GM18868 (cell line): ENCODE measurements around the gene MAP1LC3C.
"Not testable (repeated sequence)": the region's sequence is repeated elsewhere in the genome, so short reads cannot be mapped to it uniquely, and the experiment has no call there.

Experiments
- ATAC-seq: cut with Tn5 transposase; IDR thresholded peaks from one replicate; pipeline ENCODE4 v1.9.1; 2021; ENCODE audit warnings: mild to moderate bottlenecking, moderate library complexity; ENCODE audit not compliant: unreplicated experiment

MAP1LC3C gene

DNA sequence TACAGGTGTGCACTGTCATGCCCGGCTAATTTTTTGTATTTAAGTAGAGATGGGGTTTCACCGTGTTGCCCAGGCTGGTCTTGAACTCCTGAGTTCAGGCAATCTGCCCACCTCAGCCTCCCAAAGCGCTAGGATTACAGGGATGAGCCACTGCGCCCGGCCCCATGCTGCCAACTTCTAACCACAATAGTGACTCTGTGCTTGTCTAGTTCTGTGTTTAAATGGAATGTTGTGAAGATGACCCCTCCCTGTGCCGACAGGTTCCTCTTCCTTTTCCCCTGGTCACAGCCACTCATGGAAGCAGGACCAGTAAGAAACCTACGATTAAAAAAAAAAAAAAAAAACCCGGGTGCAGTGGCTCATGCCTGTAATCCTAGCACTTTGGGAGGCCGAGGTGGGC is 4.7 kb downstream of the MAP1LC3C start:
- ATAC-seq: no peak

DNA sequence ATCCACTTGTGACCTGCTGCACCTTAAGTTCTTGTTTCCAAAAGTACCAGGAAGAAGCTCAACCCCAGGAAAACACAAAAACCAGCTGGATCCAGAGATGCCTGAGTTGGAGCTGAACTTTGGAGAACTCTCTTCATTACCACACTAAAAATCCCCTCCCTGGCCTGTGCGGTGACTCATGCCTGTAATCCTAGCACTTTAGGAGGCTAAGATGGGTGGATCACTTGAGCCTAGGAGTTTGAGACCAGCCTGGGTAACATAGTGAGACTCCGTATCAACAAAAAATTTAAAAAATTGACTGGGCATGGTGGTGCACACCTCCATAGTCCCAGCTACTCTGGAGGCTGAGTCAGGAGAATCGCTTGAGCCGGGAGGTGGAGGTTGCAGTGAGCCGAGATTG is 6.2 kb downstream of the MAP1LC3C start:
- no peak for ATAC-seq

DNA sequence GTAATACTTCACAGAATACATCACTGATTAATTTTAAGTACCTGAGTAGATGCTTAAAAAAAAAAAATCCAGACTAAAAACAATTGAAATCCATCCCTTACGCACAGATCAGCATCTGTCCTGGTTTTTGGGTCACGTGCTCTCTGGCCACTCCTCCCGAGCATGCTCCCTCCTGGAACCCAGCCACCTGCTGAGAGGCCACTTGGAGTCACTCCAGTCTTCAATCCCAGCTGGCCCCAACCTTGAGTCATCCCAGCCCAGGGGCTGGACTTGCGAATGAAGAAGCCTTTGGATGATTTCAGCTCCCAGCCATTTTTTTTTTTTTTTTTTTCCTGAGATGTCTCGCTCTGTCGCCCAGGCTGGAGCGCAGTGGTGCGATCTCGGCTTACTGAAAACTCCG is 8.9 kb downstream of the MAP1LC3C start:
- no peak for ATAC-seq

DNA sequence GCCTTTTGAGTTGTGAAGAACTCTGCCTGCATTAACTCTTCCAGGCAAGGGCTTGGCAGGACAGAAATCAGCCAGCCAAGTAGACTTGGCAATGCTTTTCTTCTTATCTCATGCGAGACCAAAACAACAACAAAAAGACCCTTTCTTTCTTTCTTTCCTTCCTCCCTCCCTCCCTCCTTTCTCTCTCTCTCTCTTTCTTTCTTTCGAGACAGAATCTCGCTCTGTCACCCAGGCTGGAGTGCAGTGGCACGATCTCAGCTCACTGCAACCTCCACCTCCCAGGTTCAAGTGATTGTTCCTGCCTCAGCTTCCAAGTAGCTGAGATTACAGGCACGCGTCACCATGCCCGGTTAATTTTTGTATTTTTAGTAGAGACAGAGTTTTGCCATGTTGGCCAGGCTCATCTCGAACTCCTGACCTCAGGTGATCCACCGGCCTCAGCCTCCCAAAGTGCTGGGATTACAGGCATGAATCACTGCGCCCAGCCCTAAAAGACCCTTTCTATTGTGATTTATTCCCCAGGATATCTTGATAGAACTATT is 10.4 kb downstream of the MAP1LC3C start:
- not testable (repeated sequence) for ATAC-seq

DNA sequence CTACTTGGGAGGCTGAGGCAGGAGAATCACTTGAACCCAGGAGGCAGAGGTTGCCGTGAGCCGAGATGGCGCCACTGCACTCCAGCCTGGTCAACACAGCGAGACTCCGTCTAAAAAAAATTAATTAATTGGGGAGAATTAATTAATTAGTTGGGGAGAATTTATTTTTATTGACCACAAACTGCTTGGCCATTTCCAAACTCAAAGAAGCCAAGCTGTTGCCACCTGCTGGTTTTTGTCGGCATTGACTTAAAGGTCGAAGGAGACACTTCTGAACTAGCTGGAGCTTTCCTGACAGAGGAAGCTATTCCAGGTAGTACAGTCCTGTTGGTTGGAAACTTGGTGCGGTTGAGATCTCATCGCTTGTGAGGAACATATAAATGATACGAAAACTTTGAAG is 13.1 kb downstream of the MAP1LC3C start:
- peak; percentile 69 for ATAC-seq

DNA sequence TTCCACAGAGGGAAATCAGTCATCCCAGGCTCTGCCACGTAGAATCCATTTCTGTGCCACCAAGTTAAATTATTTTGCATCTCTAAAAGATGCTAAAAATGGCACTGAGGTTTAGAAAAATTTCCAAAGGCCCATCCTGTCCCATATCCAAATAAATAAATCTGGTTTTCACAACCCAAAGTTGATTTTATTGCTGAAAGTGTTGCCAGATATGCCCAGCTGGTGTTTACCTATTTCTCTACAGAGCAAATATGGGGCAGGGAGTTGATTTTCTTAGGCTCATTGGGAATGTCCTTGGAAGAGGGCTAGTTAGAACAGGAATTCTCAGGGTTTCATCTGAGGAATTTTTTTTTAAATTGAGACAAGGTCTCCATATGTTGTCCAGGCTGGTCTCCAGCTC is 19.0 kb downstream of the MAP1LC3C start:
- no peak for ATAC-seq

DNA sequence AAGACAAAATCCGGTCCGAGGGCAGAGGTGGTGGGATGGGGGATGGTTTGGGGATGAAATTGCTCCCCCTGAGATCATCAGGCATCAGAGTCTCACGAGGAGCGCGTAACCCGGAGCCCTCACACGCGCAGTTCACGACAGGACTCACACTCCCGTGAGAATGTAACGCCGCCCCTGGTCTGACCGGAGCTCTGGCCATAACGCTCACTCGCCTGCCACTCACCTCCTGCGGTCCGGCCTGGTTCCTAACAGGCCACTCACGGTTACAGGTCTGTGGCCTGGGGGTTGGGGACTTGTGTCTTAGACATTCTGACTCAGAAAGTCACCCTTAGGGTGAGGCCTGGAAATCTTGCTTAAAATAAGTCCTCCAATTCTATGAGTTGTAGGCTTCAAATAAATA is 19.8 kb downstream of the MAP1LC3C start:
- no peak for ATAC-seq

DNA sequence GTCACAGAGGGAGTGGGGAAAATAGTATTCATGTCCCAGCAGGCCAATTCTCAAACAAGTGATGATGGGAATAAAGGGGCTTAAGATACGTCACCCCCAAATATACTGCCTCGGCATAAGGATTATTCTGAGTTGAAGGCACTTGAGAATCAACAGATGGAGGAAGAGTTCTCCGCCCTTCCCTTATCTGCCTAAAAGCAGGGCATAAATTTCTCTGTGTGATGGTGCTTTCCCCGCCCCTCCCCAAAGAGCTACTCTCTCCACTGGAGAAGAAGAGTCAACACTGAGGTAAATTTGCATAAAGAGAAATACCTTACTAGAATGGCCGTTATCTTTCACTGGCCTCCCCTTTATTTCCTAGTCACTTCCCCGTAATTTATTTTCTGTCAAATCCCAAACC is 22.7 kb downstream of the MAP1LC3C start:
- no peak for ATAC-seq

DNA sequence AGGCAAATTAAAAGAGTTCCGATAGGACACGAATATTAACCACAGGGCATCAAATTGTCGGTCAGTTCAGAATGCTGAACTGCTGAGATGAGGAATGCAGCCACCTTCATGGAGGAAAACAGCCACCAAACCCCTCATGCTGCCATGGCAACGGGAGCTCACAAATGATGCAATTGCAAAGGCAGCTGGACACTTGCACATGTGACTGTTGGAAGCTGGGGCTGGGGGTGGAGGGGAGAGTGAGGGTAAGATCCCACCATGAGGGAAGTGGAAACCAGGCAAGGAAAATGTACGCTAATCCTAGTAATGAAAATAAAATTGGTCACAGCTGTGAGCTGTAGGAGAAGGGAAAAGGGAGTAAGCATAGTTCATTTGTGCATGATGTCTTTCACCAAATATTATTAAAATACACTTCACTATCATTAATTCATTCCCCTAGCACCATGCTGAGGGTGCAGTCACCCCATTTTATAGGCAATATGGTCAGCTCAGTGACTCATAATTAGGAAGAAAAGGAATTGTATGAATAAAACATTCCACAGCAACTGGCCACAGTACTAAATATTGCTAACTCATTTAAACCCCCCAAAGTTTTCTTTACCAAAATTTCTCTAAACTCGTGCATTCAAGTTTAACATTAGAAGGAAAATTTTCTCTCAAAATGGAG is 26.1 kb downstream of the MAP1LC3C start:
- ATAC-seq: no peak

DNA sequence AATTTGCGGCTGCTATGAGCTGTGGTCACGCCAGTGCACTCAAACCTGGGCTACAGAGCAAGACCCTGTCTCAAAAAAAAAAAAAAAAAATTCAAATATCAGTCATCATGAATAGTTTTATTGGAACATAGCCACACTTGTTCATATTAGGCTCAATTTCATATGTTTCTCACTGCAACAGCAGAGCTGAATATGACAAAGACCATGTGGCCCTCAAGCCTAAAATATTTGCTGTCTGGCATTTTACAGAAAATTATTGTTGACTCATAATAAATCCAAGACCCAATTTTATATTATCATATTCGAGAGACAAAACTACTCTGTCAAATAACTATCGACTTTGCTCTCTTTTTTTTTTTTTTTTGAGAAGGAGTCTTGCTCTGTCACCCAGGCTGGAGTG is 30.3 kb downstream of the MAP1LC3C start:
- no peak for ATAC-seq

DNA sequence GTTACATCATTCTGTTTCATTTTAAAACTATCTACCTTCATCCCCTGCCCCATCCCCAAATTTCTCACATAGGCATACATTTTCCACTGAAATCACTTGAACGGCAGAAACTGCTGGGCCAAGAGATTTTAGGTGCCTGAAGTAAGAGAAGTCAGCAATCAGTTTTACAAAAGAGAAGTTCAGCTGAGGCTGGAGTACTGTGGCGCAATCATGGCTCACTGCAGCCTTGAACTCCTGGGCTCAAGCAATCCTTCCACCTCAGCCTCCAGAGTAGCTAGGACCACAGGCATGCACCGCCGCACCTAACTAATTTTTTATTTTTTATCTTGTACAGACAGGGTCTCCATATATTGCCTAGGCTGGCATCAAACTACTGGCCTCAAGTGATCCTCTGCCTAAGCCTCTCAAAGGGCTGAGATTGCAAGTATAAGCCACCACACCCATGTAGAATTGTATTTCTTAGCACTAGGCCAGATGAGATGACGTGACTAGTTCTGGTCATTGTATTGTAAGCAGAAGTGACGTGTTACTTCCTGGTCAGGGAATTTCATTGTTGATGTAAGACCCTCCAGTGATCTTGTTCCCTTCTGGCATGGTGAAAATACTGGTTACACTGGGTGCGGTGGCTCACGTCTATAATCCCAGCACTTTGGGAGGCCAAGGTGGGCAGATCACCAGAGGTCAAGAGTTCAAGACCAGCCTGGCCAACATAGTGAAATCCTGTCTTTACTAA is 34.2 kb downstream of the MAP1LC3C start:
- no peak for ATAC-seq

DNA sequence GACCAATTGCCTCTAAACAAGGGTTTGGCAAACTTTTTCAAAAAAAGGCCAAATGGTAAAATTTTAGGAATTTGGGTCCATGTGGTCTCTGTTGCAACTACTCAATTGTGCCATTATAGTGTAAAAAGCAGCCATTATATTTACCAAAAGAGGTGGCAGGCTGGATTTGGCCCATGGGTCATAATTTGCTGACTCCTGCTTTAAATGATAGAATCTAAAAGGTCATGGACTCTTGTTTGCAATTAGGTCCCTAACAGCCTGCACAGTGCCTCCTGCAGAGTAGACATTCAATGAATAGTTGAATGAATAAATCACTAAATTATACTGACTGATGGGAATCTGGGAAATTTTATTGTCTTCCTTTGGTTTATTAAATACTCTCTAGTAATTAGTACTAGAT is 35.2 kb downstream of the MAP1LC3C start:
- no peak for ATAC-seq

DNA sequence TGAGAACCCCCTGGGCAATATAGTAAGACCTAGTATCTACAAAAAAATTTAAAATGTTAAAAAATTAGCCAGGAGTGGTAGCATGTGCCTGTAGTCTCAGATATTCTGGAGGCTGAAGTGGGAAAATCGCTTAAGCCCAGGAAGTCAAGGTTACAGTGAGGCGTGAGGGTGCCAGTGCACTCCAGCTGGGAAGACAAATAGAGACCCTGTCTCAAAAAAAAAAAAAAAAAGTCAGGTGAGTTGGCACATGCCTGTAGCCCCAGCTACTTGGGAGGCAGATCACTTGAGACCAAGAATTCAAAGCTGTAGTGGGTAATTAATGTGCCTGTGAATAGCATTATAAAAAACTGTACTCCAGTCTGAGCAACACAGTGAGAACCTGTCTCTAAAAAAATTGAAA is 36.7 kb downstream of the MAP1LC3C start:
- no peak for ATAC-seq

DNA sequence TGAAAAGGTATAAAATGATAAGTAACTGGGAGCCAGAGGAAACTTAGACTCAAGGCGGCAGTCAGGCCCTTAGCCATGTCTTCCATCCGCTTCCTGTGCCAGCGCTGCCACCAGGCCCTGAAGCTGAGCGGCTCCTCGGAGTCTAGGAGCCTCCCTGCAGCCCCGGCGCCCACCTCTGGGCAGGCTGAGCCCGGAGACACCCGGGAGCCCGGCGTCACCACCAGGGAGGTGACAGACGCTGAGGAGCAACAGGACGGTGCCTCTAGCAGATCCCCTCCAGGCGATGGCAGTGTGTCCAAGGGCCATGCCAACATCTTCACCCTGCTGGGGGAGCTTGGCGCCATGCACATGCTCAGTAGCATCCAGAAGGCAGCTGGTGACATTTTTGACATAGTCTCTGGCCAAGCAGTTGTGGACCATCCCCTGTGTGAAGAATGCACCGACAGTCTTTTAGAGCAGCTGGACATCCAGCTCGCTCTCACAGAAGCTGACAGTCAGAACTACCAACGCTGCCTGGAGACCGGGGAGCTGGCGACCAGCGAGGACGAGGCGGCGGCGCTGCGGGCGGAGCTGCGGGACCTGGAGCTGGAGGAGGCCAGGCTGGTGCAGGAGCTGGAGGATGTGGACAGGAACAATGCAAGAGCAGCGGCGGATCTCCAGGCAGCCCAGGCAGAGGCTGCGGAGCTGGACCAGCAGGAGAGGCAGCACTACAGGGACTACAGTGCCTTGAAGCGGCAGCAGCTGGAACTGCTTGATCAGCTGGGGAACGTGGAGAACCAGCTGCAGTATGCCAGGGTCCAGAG is 41.0 kb downstream of the MAP1LC3C start, which contains the start of gene BECN2:
Gene BECN2 (plus strand): TSS at position 76 of the 803 bp plus-strand sequence. CDS start 0 bp downstream, at position 76.
- ATAC-seq: no peak

DNA sequence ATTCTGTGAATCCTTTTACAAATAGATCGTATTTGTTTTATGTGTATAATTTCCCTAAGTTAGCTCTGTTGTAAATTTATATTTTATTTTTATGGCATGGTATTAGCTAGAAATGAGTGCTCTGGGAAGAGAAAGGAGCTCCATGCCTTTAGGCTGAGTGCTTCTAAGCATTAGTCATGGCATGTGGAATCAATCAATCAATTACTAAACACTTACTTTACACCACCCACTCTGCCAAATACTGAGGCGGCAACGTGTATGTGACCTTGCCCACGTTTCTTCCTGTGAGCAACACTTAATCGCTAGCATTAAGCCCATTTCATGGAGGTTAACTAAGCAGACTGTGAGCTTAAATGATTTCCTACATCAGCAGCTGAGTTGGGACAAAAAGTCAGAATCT is 48.5 kb downstream of the MAP1LC3C start:
- no peak for ATAC-seq

DNA sequence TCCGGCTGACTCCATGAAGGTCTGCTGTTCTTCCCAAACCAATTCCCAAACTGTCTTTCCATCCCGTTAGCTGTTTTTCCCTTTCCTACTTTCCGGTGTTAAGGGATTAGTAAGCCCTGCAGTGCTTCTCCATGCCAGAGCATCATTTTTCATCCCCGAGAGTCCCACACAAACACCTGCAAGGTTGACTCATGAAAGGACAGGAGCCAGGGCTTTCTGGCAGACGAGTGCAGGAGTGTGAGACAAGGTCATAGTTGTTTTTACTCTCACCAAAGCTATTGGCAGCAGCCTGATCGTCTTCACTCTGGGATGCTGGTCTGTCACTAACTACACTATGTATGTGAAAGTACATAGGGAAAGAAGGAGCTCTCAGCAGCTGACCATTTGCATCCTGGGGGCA is 51.5 kb downstream of the MAP1LC3C start:
- no peak for ATAC-seq
